Measurements from ENCODE around the gene TRIM64C.
"Not testable (repeated sequence)": the region's sequence is repeated elsewhere in the genome, so short reads cannot be mapped to it uniquely, and the experiment has no call there.

TRIM64C gene

GRCh38 chr11:49059012-49059411 lies at the start of gene TRIM64C:
Gene TRIM64C (minus strand): TSS chr11:49059112. CDS start chr11:49059112, 0 bp downstream.
- DNase-seq (ENCODE audit: low spot score) = not testable (repeated sequence)

- not testable (repeated sequence) for DNase-seq (ENCODE audit: low spot score)
Measured at GRCh38 chr11:49102356-49102755, 43.4 kb upstream of the TRIM64C start.

- DNase-seq (ENCODE audit: low spot score) = not testable (repeated sequence)
Measured at GRCh38 chr11:49069897-49070296, 11.0 kb upstream of the TRIM64C start.

GRCh38 chr11:49049821-49050220 lies 9.1 kb downstream of the TRIM64C start:
- not testable (repeated sequence) for DNase-seq (ENCODE audit: low spot score)

GRCh38 chr11:49048229-49048628 lies 10.7 kb downstream of the TRIM64C start:
- DNase-seq (ENCODE audit: low spot score) = not testable (repeated sequence)

- DNase-seq (ENCODE audit: low spot score) = not testable (repeated sequence)
Measured at GRCh38 chr11:49028523-49028922, 30.4 kb downstream of the TRIM64C start, which contains the start of gene TRIM49B. Gene TRIM49B (plus strand): TSS chr11:49028823. CDS start chr11:49031600, 2,777 bp downstream.
